Stimulated activated CD8-positive, alpha-beta memory T cell treated with anti-CD3 and anti-CD28 coated beads, Interleukin-2, amount 100 ng/mL, for 48 hours (primary cell): Measurements from ENCODE around the gene RBM25.
A peak's percentile ranks its signal among the peaks of the same experiment; 100 is the strongest.

Source experiments
- DNase-seq, 2 donors: peaks; one replicate each; pipeline ENCODE4 v3.0.0-alpha.2; 2020; ENCODE audit warnings: low read depth in 2 of 2

RBM25 gene

DNA sequence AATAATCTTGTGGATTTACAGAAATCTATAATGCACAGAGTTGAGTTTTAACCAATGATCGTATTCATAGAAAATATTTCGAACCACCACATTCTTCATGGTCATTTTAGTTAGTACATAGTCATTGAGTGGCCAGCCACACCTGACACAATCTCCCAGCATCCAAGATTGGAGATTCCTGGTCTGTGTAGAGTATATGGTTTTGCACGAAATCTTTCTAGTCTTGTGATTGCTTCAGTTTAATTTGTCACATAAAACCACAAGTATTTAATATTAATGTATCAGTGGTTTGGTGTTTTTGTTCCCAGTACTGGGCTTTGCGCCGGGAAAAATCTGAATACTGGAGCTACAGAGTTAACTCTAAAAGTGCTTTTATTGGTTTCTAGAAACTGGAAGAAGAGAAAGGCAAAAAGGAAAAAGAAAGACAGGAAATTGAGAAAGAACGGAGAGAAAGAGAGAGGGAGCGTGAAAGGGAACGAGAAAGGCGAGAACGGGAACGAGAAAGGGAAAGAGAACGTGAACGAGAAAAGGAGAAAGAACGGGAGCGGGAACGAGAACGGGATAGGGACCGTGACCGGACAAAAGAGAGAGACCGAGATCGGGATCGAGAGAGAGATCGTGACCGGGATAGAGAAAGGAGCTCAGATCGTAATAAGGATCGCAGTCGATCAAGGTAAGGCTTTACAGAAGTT is 44.6 kb downstream of the RBM25 start:
- DNase-seq, result no peak

DNA sequence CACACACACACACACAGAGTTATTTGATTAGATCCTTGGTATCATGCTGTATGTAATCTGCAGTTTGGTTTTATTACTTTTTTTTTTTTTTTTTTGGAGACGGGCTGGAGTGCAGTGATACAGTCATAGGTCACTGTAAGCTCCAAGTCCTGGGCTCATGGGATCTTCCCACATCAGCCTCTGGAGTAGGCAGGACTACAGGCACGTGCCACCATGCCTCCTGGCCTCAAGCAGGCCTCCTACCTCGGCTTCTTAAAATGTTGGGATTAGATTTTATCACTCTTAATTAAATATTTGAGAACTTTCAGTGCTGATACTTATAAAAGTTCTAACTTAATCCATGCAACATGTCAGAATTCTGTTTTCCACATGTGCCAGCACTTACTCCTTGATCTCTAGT is 46.7 kb downstream of the RBM25 start:
- DNase-seq, result no peak

DNA sequence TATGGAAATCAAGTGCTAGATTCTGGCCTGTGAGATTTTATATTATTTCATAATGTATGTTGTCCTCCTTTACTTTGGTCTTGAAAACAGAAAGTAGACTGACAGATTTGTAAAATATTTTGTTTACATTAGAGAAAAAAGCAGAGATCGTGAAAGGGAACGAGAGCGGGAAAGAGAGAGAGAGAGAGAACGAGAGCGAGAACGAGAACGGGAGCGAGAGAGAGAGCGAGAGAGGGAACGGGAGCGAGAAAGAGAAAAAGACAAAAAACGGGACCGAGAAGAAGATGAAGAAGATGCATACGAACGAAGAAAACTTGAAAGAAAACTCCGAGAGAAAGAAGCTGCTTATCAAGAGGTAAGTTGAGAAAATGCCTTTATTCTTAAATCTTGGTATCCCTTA is 47.4 kb downstream of the RBM25 start:
- no peak for DNase-seq

DNA sequence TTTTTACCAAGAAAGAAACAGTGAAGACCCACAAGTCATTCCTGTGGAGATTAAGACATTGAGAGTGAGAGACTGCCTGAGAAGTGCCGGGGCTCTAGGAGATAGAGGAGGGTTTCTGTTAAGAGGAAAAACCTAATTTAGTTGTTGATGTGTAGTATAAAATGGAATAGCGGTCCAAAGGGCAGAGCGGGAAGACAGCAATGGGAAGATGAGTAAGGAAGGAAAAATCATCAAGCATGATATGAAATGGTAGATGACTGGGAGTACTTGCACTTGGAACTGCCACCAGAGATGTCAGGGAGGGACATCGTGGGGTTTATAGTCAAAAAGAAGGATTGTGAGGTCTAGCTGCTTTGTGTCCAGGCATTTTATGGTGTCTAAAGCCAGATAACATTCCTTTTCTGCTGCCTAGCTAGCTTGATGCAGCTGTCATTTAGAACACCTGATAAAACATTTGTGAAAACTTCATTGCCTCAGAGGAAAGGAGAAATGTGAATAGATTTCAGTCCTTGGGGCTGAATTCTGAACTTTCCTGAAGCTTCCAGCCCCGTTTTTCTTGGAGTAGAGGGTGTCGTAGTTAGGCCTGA is 57.8 kb downstream of the RBM25 start:
- DNase-seq, result no peak

DNA sequence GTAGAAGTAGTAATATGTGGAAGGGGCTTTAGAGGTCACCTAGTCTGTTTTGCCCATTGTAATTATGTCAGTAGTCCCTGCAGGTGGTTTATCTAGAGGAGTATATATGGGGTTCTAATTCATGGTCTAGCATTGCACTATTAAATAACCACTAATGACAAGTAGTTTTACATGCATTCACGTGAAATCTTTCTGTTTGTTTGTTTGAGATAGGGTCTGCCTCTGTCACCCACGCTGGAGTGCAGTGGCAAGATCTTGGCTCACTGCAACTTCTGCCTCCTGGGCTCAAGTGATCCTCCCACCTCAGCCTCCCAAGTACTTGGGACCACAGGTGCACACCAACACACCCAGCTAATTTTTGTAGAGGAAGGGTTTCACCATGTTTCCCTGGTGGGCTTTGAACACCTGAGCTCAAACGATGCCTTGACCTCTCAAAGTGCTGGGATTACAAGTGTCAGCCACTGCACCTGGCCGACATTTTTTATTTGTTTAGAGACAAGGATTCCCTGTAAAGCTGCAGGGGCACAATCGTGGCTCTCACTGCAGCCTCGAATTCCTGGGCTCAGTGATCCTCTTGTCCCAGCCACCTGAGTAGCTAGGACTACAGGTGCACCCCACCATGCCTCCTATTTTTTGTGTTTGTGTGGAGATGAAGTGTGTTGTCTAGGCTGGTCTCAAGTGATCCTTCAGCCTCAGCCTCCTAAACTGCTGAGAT is 66.0 kb downstream of the RBM25 start:
- DNase-seq, result no peak

DNA sequence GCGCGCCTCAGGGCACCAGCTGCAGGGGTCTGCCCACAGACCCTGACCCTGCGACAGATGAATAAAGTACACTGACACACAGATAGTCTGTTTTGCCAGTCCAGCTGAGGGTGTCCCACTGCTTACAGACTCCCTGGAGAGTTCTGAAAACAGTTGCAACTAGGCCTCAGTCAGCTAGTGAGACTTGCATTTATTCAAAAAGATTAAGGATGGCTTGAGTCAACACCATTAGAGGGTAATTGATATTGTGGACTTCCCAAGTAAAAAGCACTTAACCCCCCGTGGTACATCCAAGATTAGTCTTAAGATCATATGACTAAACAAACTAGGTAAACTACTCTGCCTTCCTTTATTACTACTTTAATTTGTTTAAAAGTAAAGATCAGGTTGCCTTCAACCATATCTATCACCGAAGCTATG is 66.8 kb downstream of the RBM25 start:
- no peak for DNase-seq

DNA sequence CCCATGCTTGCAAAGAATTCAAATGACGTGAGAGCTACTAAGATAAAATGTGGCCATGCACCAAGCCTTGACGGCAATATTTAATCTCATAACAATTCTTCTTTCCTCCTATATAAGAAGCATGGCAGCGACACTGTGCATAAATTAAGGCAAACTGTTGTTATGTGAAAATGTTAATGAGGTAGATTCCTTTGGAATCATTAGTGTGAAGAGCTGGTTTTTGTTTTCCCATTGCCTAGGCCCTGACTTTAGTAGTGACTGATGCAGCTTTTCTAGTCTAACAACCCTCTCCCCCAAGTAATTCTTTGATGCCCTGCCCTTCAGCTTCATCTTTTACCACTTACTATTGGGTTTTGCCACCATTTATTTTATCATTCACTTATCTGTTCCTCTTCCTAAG is 67.4 kb downstream of the RBM25 start:
- DNase-seq, result no peak

DNA sequence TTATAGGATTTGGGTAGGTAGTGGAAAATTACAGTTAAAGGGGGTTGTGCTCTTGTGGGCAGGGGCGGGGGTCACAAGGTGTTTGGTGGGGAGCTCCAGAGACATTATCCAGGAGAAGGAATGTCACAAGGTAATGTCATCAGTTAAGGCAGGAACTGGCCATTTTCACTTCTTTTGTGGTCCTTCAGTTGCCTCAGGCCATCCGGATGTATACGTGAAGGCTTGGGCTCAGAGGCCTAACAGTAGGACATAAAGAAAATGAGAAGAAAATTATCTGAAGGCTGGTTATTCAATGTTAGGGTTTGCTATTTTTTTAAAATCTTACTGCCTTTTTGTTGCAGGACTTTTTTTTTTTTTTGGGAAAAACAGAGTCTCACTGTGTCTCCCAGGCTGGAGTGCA is 75.5 kb downstream of the RBM25 start:
- DNase-seq, result no peak

DNA sequence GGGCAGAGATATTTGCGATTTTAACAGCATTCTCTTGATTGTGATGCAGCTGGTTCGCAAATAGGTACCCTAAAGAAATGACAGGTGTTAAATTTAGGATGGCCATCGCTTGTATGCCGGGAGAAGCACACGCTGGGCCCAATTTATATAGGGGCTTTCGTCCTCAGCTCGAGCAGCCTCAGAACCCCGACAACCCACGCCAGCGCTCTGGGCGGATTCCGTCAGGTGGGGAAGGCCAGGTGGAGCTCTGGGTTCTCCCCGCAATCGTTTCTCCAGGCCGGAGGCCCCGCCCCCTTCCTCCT is 77.7 kb downstream of the RBM25 start:
- no peak for DNase-seq

DNA sequence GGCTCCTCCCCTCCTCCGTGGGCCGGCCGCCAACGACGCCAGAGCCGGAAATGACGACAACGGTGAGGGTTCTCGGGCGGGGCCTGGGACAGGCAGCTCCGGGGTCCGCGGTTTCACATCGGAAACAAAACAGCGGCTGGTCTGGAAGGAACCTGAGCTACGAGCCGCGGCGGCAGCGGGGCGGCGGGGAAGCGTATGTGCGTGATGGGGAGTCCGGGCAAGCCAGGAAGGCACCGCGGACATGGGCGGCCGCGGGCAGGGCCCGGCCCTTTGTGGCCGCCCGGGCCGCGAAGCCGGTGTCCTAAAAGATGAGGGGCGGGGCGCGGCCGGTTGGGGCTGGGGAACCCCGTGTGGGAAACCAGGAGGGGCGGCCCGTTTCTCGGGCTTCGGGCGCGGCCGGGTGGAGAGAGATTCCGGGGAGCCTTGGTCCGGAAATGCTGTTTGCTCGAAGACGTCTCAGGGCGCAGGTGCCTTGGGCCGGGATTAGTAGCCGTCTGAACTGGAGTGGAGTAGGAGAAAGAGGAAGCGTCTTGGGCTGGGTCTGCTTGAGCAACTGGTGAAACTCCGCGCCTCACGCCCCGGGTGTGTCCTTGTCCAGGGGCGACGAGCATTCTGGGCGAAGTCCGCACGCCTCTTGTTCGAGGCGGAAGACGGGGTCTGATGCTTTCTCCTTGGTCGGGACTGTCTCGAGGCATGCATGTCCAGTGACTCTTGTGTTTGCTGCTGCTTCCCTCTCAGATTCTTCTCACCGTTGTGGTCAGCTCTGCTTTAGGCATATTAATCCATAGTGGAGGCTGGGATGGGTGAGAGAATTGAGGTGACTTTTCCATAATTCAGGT is 78.3 kb downstream of the RBM25 start, which contains the start of gene PSEN1:
PSEN1 (plus strand) TSS at position 121 of the 839 bp plus-strand sequence. CDS start 11,513 bp downstream, outside the sequence.
- DNase-seq, result peak; percentile 99 to 100

DNA sequence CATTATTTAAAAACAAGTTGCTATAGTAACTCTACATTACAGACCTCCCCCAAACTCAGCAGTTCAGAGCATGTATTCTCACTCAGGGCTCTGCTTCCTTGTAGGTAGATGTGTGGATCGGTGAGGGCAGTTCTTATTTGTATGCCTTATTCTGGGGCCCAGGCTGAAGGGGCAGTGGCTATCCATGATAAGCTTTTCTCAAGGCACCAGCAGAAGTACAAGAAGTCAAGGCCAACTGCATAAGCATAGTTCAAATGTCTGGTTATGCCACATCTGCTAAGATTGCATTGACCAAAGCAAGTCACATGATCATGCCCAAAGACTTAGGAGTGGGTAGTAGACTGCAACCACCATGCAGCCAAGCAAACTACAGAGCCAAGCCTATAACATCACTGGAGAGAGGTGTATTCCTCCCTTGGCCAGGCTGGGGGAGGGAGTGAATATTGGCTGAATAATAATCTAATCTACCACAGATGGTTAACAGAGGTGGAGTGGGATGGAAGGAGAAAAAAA is 82.5 kb downstream of the RBM25 start:
- DNase-seq, result no peak

DNA sequence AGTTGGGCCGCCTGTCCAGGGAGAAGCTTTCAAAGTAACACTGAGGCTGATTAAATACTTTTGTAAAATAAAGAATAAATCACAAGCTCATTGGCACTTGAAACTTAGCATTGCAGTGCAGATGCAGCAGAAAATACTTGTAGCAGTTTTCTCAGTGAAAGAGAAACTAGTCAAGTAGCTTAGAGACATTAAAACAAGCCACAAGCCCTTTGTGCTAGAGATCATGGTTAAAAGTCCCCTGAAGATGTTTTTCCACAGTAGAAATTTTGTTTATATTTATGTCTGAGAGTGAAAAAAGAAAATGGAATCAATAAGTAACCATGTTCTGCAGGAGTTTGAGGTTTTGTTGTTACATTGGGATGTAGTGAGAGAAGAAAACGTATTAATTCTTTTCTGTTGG is 83.9 kb downstream of the RBM25 start:
- DNase-seq, result no peak

DNA sequence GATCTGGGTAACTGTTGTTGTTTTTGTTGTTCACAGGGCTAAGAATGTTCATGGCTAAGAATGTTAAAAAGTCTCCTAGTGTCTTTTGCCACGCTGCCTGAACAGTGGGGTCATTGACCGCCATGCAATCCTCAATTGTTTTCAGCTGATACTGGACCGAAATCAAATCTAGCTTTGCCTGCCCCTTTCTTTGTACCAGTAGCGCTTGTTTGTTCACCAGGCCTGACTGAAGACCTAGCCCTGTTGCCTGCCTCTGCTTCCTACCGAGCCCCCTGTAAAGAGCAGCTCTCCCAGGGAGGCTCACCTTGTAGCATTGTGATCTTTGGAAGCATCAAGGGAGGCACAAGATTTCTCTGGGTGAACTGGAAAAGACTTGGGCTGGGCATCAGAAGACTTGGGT is 84.7 kb downstream of the RBM25 start:
- no peak for DNase-seq

DNA sequence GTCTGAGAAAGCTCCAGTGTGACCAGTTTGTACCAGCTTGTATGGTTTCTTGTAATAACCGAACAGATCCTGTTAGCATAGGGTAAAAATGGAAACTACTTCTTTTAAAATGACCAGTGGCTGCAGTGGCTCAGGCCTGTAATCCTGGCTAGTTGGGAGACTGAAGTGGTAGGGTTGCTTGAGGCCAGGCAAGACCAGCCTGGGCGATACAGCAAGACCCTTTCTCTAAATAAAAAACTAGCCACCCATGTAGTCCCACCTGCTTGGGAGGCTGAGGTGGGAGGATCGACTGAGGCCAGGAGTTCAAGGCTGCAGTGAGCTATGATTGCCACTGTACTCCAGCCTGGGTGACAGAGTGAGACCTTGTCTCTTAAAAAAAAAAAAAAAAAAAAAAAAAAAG is 85.3 kb downstream of the RBM25 start:
- DNase-seq, result no peak

DNA sequence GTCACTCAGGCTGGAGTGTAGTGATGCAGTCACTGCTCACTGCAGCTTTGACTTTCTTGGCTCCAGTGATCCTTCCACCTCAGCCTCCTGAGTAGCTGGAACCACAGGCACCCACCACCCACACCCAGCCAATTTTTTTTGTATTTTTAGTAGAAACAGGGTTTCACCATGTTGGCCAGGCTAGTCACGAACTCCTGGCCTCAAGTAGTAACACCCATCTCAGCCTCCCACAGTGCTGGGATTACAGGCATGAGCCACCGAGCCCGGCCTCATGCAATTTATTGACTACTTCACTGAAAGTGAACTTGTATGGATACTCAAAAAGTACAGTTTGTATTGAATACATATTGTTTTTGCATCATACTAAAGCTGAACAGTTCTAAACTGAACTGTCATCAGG is 87.0 kb downstream of the RBM25 start:
- no peak for DNase-seq

DNA sequence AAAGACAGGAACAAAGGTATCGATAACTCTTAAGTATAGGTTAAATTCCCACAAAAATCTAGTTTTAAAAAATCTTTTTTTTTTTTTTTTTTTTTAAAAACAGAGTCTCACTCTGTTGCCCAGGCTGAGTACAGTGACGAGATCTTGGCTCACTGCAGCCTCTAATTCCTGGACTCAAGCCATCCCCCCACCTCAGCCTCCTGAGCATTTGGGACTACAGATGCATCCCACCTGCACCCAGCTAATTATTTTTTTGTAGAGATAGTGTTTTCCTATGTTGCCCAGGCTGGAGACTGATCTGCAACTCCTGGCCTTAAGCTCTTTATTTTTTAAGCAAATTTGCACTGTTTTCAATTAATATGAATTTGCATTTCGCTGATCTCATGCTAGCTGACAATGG is 87.8 kb downstream of the RBM25 start:
- no peak for DNase-seq

DNA sequence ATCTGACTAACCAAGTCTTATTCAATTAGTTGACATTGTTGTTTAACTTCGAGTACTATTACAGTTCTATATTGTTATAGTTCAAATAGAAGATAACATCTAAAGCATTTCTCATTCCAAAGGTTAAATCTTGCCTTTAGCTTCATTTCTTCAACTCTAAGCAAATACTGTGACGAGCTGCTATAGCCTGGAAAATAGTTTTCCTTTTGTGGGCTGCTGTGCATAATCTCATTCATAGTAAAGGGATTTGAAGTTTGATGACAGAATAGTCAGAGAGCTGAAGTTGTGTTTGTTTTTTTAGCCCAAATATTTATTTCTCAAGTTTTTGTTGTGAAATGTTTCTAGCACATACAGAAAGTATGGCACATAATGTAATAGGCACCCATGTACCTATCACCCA is 91.4 kb downstream of the RBM25 start:
- no peak for DNase-seq

DNA sequence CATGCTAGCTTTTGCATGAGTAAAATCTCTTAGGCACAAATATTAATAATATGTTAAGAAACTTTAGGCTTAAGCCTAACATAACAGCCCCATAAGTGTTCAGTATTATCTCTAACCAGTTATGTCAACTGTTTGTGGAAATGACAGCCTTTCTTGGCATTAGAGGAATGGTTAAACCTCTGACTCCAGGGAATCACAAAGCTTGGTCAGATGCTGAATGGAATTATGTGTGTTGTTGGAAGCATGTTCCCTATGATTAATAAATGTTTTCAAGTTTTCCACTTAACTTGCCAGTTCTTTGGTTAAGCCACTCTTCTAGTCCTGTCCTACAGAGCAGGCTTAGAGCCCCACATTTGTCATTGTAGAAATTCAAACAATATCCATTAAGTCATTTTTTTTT is 94.9 kb downstream of the RBM25 start:
- DNase-seq, result no peak

DNA sequence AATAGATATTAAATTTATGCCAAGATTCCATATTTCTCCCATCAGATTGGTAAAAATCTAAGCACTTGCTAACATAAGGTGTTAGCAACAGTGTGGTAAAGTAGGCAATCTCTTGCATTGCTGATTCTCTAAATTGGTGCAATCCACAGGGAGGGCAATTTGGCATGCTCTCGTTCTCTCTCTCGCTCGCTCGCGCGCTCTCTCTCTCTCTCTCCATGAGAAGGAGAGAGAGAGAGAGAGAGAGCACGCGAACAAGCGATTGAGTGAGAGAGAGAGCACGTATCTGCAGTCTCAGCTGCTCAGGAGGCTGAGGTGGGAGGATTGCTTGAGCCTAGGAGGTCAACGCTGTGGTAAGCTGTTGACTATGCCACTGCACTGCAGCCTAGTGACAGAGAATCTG is 103.9 kb downstream of the RBM25 start:
- no peak for DNase-seq

DNA sequence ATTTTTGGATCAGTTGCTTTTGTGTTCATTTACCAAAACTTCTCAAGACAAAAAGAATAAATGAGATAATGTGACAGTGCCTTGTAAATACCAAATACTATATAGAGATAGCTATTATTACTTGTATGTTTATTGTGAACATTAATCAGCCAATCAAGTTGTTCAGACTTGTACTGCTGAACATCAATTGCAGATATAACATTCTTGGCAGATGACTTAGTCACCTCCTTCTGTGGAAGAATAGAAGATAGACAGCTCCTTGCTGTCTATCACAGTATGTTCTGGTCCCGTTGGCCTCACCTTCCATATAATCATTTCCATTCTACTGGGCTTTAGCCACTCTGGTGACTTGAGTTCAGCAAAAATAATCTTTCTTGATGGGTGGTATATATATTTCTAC is 108.1 kb downstream of the RBM25 start:
- no peak for DNase-seq

DNA sequence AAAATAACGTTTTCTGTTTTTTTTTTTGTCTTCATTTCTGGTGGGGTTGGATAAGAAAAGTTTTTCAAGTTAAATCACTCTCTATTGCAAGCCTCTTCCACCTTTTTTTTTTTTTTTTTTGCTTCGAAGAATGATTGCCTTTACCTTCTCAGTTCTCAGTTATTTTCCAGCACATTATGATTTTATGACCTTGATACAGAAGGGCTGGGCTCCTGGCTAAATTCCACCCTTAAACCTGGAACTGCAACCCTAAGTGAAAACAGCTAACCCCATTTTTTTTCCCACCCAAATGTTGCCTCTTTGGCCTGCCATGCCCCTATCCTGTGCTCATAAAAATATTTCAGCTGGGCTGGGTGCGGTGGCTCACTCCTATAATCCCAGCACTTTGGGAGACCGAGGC is 109.4 kb downstream of the RBM25 start:
- DNase-seq, result no peak

DNA sequence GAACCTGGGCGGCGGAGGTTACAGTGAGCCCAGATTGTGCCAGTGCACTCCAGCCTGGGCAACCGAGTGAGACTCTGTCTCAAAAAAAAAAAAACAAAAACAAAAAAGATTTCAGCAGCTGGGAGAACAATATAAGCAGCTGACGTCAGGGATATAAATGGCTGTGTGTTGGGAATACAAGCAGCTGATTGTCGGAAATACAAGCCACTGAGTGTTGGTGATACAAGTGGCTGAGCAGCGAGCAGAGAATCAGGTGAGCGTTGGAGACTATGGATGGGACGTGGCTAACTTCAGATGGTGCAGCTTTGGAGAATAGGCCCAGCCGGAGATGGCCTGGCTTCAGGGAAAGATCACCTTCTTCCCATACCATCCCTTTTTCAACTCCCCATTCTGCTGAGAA is 109.9 kb downstream of the RBM25 start:
- DNase-seq, result no peak
